HepG2 (cell line): ENCODE measurements around the gene AKR7A3. TPM values are rescaled to one million over a fixed set of nuclear protein-coding genes. Genes with fewer than 3 reads are reported as not detected.

Experiments
- ARNTL ChIP-seq: sonication (generic); formaldehyde crosslinking; IDR thresholded peaks from 2 replicates; pipeline ENCODE4 v1.4.0; 2020; ENCODE audit warnings: mild to moderate bottlenecking, missing genetic modification reagents
- CBX1 ChIP-seq: IDR thresholded peaks from one replicate; pipeline ENCODE4 v1.6.1; 2016; ENCODE audit warnings: antibody characterized with exemption, low read depth
- ELF3 ChIP-seq: IDR thresholded peaks from 2 replicates; pipeline ENCODE4 v1.6.1; 2016; ENCODE audit warnings: missing genetic modification reagents, missing compliant biosample characterization
- ELF4 ChIP-seq: sonication (generic); formaldehyde crosslinking; IDR thresholded peaks from 2 replicates; pipeline ENCODE4 v1.5.0; 2020; ENCODE audit warnings: missing genetic modification reagents, mild to moderate bottlenecking, moderate library complexity, borderline replicate concordance
- FOSL1 ChIP-seq: sonication (generic); formaldehyde crosslinking; IDR thresholded peaks from 2 replicates; pipeline ENCODE4 v1.9.0; 2021; ENCODE audit warnings: missing genetic modification reagents, borderline replicate concordance
- GFI1 ChIP-seq: sonication (generic); formaldehyde crosslinking; IDR thresholded peaks from 2 replicates; pipeline ENCODE4 v1.5.0; 2020; ENCODE audit warnings: missing genetic modification reagents, mild to moderate bottlenecking, borderline replicate concordance
- LCORL ChIP-seq, 2 experiments: fragments of 450-650 bp in 1 of 2; sonication (generic) in 1 of 2; formaldehyde crosslinking in 1 of 2; IDR thresholded peaks; 2 replicates each; pipeline versions ENCODE4 v1.5.0 to v1.6.1; 2017 to 2020; ENCODE audit warnings: antibody characterized with exemption in 1 of 2, missing genetic modification reagents in 1 of 2
- NFYB ChIP-seq: sonication (generic); formaldehyde crosslinking; IDR thresholded peaks from 2 replicates; pipeline ENCODE4 v1.4.0; 2020; ENCODE audit warnings: missing genetic modification reagents
- PATZ1 ChIP-seq: sonication (generic); formaldehyde crosslinking; IDR thresholded peaks from 2 replicates; pipeline ENCODE4 v1.4.0; 2020; ENCODE audit warnings: missing genetic modification reagents
- PHF21A ChIP-seq: sonication (generic); formaldehyde crosslinking; IDR thresholded peaks from 2 replicates; pipeline ENCODE4 v1.5.0; 2020; ENCODE audit warnings: mild to moderate bottlenecking, missing genetic modification reagents
- RBM22 ChIP-seq: fragments of 200-400 bp; formaldehyde crosslinking; optimal IDR thresholded peaks from 2 replicates; pipeline ENCODE3; 2017; ENCODE audit warnings: mild to moderate bottlenecking, low read length, moderate library complexity
- SKI ChIP-seq: fragments of 450-650 bp; IDR thresholded peaks from one replicate; pipeline ENCODE4 v1.6.1; 2018; ENCODE audit warnings: mild to moderate bottlenecking; ENCODE audit not compliant: partially characterized antibody
- SRY ChIP-seq: sonication (generic); formaldehyde crosslinking; IDR thresholded peaks from 2 replicates; pipeline ENCODE4 v1.8.0; 2022; ENCODE audit warnings: mild to moderate bottlenecking, missing genetic modification reagents
- STAG1 ChIP-seq: sonication (generic); formaldehyde crosslinking; IDR thresholded peaks from 2 replicates; pipeline ENCODE4 v1.4.0; 2020; ENCODE audit warnings: missing genetic modification reagents
- ZBTB26 ChIP-seq: IDR thresholded peaks from 2 replicates; pipeline ENCODE4 v1.6.1; 2016; ENCODE audit warnings: missing compliant biosample characterization, missing genetic modification reagents, borderline replicate concordance
- ZFAT ChIP-seq: sonication (generic); formaldehyde crosslinking; conservative IDR thresholded peaks from 2 replicates; pipeline ENCODE4 v1.8.1; 2023; ENCODE audit warnings: missing genetic modification reagents, inconsistent platforms
- ZNF124 ChIP-seq: sonication (generic); formaldehyde crosslinking; IDR thresholded peaks from 2 replicates; pipeline ENCODE4 v1.4.0; 2020; ENCODE audit warnings: missing genetic modification reagents
- ZNF17 ChIP-seq: sonication (generic); formaldehyde crosslinking; IDR thresholded peaks from 2 replicates; pipeline ENCODE4 v1.5.0; 2020; ENCODE audit warnings: mild to moderate bottlenecking, missing genetic modification reagents
- ZNF235 ChIP-seq: sonication (generic); formaldehyde crosslinking; IDR thresholded peaks from 2 replicates; pipeline ENCODE4 v1.8.1; 2023; ENCODE audit warnings: mild to moderate bottlenecking, missing genetic modification reagents, borderline replicate concordance
- ZNF3 ChIP-seq: IDR thresholded peaks from 2 replicates; pipeline ENCODE4 v1.7.0; 2017; ENCODE audit warnings: inconsistent platforms
- ZNF446 ChIP-seq: sonication (generic); formaldehyde crosslinking; IDR thresholded peaks from 2 replicates; pipeline ENCODE4 v1.5.0; 2020; ENCODE audit warnings: mild to moderate bottlenecking, missing genetic modification reagents
- ZNF552 ChIP-seq: sonication (generic); formaldehyde crosslinking; IDR thresholded peaks from 2 replicates; pipeline ENCODE4 v1.9.0; 2022; ENCODE audit warnings: missing genetic modification reagents, mild to moderate bottlenecking, borderline replicate concordance
- ZNF770 ChIP-seq: sonication (generic); formaldehyde crosslinking; IDR thresholded peaks from 2 replicates; pipeline ENCODE4 v1.5.0; 2020; ENCODE audit warnings: mild to moderate bottlenecking, missing genetic modification reagents
- ZNF800 ChIP-seq: sonication (generic); formaldehyde crosslinking; IDR thresholded peaks from 2 replicates; pipeline ENCODE4 v1.4.0; 2020; ENCODE audit warnings: missing genetic modification reagents
- ZSCAN20 ChIP-seq: sonication (generic); formaldehyde crosslinking; IDR thresholded peaks from 2 replicates; pipeline ENCODE4 v1.4.0; 2020; ENCODE audit warnings: missing genetic modification reagents, mild to moderate bottlenecking, borderline replicate concordance
- polyA plus RNA-seq, 8 experiments: library from polyadenylated mRNA; depleted of rRNA in 3 of 8; stranded (reverse) in 7 of 8; unstranded in 1 of 8; fragments of >200 nt; fragmentation: Illumina TruSeq in 4 of 8; extraction: Trizol in 4 of 8; gene quantifications; 2 replicates each; pipeline versions ENCODE4 v1.2.1 to v1.2.3, GENCODE V29; 2011 to 2016; ENCODE audit warnings: low read depth in 4 of 8, missing spikeins in 1 of 8, mixed read lengths in 1 of 8; ENCODE audit not compliant: insufficient read depth in 1 of 8
- total RNA-seq, 5 experiments: library from RNA; depleted of rRNA; stranded (reverse); fragments of >200 nt; fragmentation: Illumina TruSeq; extraction: Trizol; gene quantifications; 2 replicates each; pipeline ENCODE4 v1.2.3, GENCODE V29; 2016; ENCODE audit warnings: low read depth in 1 of 5

The AKR7A3 gene
- total and polyA plus RNA-seq, 2 of the 13 experiments (the other 11 are each of a cell fraction or from before 2014, with no cell fraction given): 0.58 to 1.00 TPM

- TF ChIP-seq NFYB (CRISPR knock-in tag) (peak; percentile 71), ZNF800 (CRISPR knock-in tag) (0 out of 2 replicates have a peak, but pooled peaks have one; percentile 36), ZFAT (CRISPR knock-in tag) (no peak), RBM22 (peak; percentile 81), PHF21A (CRISPR knock-in tag) (peak; percentile 79; the same call in 1 of the 2 replicates), ELF4 (no peak), ZNF770 (peak; percentile 54; the same call in 1 of the 2 replicates), SRY (CRISPR knock-in tag) (no peak), PATZ1 (CRISPR knock-in tag) (peak; percentile 36; the same call in 1 of the 2 replicates), SKI (peak; percentile 37), ZNF3 (CRISPR knock-in tag) (no peak), ELF3 (peak; percentile 46; the same call in 1 of the 2 replicates), ZNF235 (CRISPR knock-in tag) (no peak), STAG1 (peak; percentile 80), ZNF552 (0 out of 2 replicates have a peak, but pooled peaks have one; percentile 75), ZNF124 (CRISPR knock-in tag) (peak; percentile 25; the same call in 1 of the 2 replicates), CBX1 (peak; percentile 26), ZNF446 (CRISPR knock-in tag) (no peak), ZNF17 (CRISPR knock-in tag) (no peak), ARNTL (no peak; the same call in 1 of the 2 replicates), GFI1 (CRISPR knock-in tag) (peak; percentile 49; the same call in 1 of the 2 replicates), FOSL1 (CRISPR knock-in tag) (no peak), LCORL (IDR thresholded peaks at IDR 0.05) (no peak), LCORL (CRISPR knock-in tag; IDR thresholded peaks at IDR 0.05) (peak; percentile 91), ZBTB26 (CRISPR knock-in tag) (peak; percentile 62; the same call in 1 of the 2 replicates), ZSCAN20 (CRISPR knock-in tag) (no peak)
Measured at GRCh38 chr1:19338323-19338762, 49.8 kb upstream of the AKR7A3 start (continued).
